ENCODE results near the gene KCNJ14.

KCNJ14 gene

GRCh38 chr19:48418317-48419064 is 36.9 kb upstream of the KCNJ14 start:
- Histone ChIP-seq H3K27ac (no peak overlapping the region), H3K4me3 (no peak overlapping the region)
- TF ChIP-seq, protein P1, sequence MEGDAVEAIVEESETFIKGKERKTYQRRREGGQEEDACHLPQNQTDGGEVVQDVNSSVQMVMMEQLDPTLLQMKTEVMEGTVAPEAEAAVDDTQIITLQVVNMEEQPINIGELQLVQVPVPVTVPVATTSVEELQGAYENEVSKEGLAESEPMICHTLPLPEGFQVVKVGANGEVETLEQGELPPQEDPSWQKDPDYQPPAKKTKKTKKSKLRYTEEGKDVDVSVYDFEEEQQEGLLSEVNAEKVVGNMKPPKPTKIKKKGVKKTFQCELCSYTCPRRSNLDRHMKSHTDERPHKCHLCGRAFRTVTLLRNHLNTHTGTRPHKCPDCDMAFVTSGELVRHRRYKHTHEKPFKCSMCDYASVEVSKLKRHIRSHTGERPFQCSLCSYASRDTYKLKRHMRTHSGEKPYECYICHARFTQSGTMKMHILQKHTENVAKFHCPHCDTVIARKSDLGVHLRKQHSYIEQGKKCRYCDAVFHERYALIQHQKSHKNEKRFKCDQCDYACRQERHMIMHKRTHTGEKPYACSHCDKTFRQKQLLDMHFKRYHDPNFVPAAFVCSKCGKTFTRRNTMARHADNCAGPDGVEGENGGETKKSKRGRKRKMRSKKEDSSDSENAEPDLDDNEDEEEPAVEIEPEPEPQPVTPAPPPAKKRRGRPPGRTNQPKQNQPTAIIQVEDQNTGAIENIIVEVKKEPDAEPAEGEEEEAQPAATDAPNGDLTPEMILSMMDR (IDR thresholded peaks at IDR 0.05): no peak
- no peak for DNase-seq (ENCODE audit: low spot score)

DNA sequence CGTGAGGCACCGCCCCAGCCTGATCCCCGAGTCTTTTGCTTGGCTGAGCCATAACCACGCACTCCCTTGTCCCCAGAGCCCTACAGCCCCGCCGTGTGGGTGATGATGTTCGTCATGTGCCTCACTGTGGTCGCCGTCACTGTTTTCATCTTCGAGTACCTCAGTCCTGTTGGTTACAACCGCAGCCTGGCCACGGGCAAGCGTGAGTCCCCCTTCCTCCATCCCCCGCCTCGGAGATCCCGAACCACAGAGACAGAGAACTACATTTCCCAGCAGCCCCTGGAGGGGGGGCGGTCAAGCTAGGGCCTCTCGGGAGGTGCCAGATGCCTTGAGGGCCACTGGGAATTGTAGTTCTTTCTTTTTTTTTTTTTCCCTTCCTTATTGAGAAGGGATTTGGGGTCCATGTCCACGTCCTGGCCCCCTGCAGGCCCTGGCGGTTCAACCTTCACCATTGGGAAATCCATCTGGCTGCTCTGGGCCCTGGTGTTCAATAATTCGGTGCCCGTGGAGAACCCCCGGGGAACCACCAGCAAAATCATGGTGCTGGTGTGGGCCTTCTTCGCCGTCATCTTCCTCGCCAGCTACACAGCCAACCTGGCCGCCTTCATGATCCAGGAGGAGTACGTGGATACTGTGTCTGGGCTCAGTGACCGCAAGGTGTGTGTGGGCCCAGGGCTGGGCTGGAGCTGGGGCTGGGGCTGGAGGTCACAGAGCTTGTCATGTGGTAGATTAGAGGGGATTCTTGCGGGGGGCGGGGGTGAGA is 36.0 kb upstream of the KCNJ14 start:
- Histone ChIP-seq H3K27ac (no peak overlapping the region), H3K4me3 (no peak overlapping the region)
- DNase-seq (ENCODE audit: low spot score): no peak
- TF ChIP-seq, protein P1 (IDR thresholded peaks at IDR 0.05): no peak

DNA sequence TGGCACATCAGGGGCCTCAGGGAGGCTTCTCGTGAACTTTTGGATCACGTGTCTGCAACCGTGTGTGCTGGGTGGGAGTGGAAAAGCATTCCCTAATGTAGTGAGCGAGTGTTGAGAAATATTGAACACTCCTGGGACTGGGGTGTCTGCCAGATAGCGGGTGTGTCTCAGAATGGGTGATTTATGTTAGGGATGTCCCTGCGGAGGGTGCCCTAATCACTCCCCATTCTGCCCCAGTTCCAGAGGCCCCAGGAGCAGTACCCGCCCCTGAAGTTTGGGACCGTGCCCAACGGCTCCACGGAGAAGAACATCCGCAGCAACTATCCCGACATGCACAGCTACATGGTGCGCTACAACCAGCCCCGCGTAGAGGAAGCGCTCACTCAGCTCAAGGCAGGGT is 33.8 kb upstream of the KCNJ14 start:
- H3K27ac ChIP-seq: no peak overlapping the region
- no peak overlapping the region for H3K4me3 ChIP-seq
- no peak for DNase-seq (ENCODE audit: low spot score)
- TF ChIP-seq, protein P1 (IDR thresholded peaks at IDR 0.05): no peak

DNA sequence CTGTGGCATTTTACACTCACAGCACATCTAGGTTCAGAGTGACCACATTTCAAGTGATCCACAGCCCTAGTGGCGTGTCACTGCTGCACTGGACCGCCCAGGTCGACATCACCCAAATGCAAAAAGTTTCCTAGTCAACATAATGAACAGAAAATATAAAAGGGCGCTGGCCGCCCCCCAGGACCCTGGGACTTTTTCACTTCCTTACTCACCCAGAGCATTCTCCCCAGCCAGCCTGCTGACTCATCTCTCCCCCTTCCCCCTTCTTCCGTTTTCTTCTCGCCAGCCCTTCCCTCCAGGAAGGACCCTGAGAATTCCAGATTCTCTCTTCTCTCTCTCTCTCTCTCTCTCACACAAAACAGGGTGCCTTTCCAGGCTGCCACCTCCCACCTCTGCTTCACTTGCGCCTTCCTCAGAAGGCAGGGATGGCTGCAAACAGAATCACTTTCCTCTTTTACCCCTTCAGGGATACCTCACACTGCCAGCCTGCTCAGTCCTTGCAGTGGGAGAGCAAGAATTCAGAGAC is 30.6 kb upstream of the KCNJ14 start:
- TF ChIP-seq, protein P1 (IDR thresholded peaks at IDR 0.05): no peak
- Histone ChIP-seq H3K27ac (no peak overlapping the region), H3K4me3 (no peak overlapping the region)
- no peak for DNase-seq (ENCODE audit: low spot score)

DNA sequence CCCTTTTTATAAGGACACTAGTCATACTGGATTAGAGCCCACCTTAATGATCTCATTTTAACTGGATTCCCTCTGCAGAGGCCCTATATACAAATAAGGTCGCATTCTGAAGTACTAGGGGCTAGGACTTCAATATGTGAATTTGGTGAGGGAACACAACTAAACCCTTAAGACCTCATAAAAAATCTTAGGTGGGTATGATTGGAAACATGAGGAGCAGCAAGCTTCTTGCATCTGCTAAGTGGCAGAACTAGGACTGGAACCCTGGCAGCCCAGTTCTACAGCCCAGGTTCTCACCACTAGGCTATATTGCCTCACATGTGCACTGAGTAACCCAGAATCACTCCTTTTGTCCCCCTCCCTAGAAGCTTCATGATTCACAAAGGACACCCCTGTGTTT is 26.7 kb upstream of the KCNJ14 start:
- H3K4me3 ChIP-seq: no peak overlapping the region
- TF ChIP-seq, protein P1 (IDR thresholded peaks at IDR 0.05): no peak
- H3K27ac ChIP-seq: no peak overlapping the region
- DNase-seq (ENCODE audit: low spot score): no peak

DNA sequence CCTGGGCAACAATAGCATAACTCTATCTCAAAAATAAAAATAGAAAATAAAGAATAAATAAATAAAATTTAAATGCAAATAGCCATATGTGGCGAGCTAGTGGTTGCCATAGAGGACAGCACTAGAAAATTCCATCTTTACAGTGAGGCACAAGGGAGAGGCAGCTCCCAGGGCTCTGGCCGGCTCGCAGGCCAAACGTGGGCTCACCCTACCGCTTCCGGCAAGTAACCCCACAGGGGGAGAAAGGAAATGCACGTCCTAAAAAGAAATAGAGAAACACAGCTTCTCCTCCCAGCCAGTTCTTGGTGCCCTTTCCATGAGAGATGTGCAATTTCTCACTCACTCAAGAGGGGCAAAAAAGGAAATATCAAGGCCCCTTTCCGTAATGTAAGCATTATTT is 22.0 kb upstream of the KCNJ14 start:
- DNase-seq (ENCODE audit: low spot score): no peak
- no peak overlapping the region for H3K27ac ChIP-seq
- TF ChIP-seq, protein P1 (IDR thresholded peaks at IDR 0.05): no peak
- no peak overlapping the region for H3K4me3 ChIP-seq
